Measurements from ENCODE around the gene CBX1.
A peak's percentile ranks its signal among the peaks of the same experiment; 100 is the strongest.

Gene CBX1

DNA sequence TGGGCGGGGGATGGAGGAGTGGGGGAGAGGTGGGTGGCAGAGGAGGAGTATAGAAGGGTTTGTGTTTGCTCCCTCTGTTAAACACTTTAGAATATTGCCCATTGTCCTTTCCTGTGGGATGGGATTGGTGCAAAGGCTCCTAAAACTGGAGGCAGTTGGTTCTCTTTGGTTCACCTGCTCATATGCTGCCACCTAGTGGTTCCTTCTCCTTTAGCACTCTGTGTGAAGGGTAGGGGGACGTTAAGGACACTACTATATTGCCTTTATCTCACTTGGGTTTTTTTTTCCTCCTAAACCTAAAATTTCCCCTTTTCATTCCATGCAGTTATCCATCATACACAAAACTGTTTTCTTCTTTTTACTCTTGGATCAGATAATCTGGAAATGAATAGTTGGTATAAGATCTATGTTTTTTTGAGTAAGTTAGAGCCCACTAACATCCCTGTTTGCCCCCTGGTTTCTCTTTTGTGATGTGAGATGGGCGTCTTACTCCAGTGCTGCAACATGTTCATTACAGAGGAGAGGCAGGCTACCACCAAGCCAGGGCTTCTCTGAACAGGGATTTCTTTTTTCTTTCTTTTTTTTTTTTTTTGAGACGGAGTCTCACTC is 30.0 kb upstream of the CBX1 start:
- TF ChIP-seq, protein P1, sequence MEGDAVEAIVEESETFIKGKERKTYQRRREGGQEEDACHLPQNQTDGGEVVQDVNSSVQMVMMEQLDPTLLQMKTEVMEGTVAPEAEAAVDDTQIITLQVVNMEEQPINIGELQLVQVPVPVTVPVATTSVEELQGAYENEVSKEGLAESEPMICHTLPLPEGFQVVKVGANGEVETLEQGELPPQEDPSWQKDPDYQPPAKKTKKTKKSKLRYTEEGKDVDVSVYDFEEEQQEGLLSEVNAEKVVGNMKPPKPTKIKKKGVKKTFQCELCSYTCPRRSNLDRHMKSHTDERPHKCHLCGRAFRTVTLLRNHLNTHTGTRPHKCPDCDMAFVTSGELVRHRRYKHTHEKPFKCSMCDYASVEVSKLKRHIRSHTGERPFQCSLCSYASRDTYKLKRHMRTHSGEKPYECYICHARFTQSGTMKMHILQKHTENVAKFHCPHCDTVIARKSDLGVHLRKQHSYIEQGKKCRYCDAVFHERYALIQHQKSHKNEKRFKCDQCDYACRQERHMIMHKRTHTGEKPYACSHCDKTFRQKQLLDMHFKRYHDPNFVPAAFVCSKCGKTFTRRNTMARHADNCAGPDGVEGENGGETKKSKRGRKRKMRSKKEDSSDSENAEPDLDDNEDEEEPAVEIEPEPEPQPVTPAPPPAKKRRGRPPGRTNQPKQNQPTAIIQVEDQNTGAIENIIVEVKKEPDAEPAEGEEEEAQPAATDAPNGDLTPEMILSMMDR (conservative IDR thresholded peaks at IDR 0.05; ENCODE audit: low read length) = peak; percentile 91
- TF ChIP-seq EZH2phosphoT487 (IDR thresholded peaks at IDR 0.05; ENCODE audit: borderline replicate concordance) = no peak
- Histone ChIP-seq H3F3A (ENCODE audit: low read depth) (no peaks in the 10 kb centered on the region), H4K20me1 (ENCODE audit: insufficient read depth, low read length, poor library complexity, severe bottlenecking) (no peaks in the 10 kb centered on the region), H3K27me3 (ENCODE audit: insufficient read depth, low read length, poor library complexity, severe bottlenecking) (no peaks in the 10 kb centered on the region), H2AFZ (ENCODE audit: low read length) (no peak overlapping the region), H3K4me1 (ENCODE audit: insufficient read depth, low read length, poor library complexity, severe bottlenecking) (no peaks in the 10 kb centered on the region), H3K4me2 (ENCODE audit: low read depth, low read length, poor library complexity, severe bottlenecking) (no peak overlapping the region), H3K9me2 (replicated peaks; ENCODE audit: low read depth, low read length) (no peaks in the 10 kb centered on the region), H3K36me3 (ENCODE audit: insufficient read depth, low read length) (no peaks in the 10 kb centered on the region), H3K4me3 (ENCODE audit: low read length, poor library complexity, severe bottlenecking) (no peak overlapping the region), H3K79me2 (ENCODE audit: insufficient read depth, low read length) (no peaks in the 10 kb centered on the region), H3K9ac (ENCODE audit: low read depth, low read length, poor library complexity, severe bottlenecking) (no peak overlapping the region), H3K9me3 (ENCODE audit: insufficient read depth, low read depth, low read length) (no peaks in the 10 kb centered on the region)

- H3K4me3 ChIP-seq (ENCODE audit: low read length, poor library complexity, severe bottlenecking) = no peak overlapping the region
- H3K27me3 ChIP-seq (ENCODE audit: insufficient read depth, low read length, poor library complexity, severe bottlenecking) = no peaks in the 10 kb centered on the region
- no peaks in the 10 kb centered on the region for H3K9me3 ChIP-seq (ENCODE audit: insufficient read depth, low read depth, low read length)
- TF ChIP-seq, protein P1 (conservative IDR thresholded peaks at IDR 0.05; ENCODE audit: low read length) = no peak
- no peak for TF ChIP-seq EZH2phosphoT487 (IDR thresholded peaks at IDR 0.05; ENCODE audit: borderline replicate concordance)
- no peaks in the 10 kb centered on the region for H3F3A ChIP-seq (ENCODE audit: low read depth)
- H3K4me2 ChIP-seq (ENCODE audit: low read depth, low read length, poor library complexity, severe bottlenecking) = no peak overlapping the region
- no peaks in the 10 kb centered on the region for H4K20me1 ChIP-seq (ENCODE audit: insufficient read depth, low read length, poor library complexity, severe bottlenecking)
- H3K9ac ChIP-seq (ENCODE audit: low read depth, low read length, poor library complexity, severe bottlenecking) = no peak overlapping the region
- no peaks in the 10 kb centered on the region for H3K9me2 ChIP-seq (replicated peaks; ENCODE audit: low read depth, low read length)
- H3K4me1 ChIP-seq (ENCODE audit: insufficient read depth, low read length, poor library complexity, severe bottlenecking) = no peaks in the 10 kb centered on the region
- no peak overlapping the region for H2AFZ ChIP-seq (ENCODE audit: low read length)
- H3K36me3 ChIP-seq (ENCODE audit: insufficient read depth, low read length) = no peaks in the 10 kb centered on the region
- no peaks in the 10 kb centered on the region for H3K79me2 ChIP-seq (ENCODE audit: insufficient read depth, low read length)
Measured at GRCh38 chr17:48129981-48130380, 28.7 kb upstream of the CBX1 start.

DNA sequence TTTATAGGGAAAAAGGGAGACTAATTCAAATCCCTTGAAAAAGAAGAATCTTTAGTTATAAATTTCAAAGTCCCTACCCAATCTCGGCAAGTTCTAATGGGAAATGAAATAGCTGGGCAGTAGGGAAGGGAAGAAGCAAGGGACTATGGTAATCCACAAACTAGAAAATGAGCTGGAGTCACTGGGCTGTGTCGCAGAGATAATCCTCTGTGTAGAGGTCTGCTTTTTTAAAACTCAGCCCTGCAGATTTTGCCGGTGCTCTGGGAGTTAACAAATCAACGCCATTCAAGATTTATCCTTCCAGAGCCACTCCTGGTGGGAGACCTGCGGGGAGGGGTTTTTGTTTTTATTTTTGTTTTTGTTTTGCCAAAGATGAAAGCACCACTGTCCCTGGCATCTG is 27.1 kb upstream of the CBX1 start:
- H3K4me2 ChIP-seq (ENCODE audit: low read depth, low read length, poor library complexity, severe bottlenecking) = no peak overlapping the region
- H3K4me1 ChIP-seq (ENCODE audit: insufficient read depth, low read length, poor library complexity, severe bottlenecking) = no peaks in the 10 kb centered on the region
- no peak overlapping the region for H3K9ac ChIP-seq (ENCODE audit: low read depth, low read length, poor library complexity, severe bottlenecking)
- H3F3A ChIP-seq (ENCODE audit: low read depth) = no peaks in the 10 kb centered on the region
- TF ChIP-seq, protein P1 (conservative IDR thresholded peaks at IDR 0.05; ENCODE audit: low read length) = no peak
- no peak for TF ChIP-seq EZH2phosphoT487 (IDR thresholded peaks at IDR 0.05; ENCODE audit: borderline replicate concordance)
- H3K36me3 ChIP-seq (ENCODE audit: insufficient read depth, low read length) = peaks cover 3% of the 10 kb centered on the region; the same call in 1 of the 2 replicates
- no peak overlapping the region for H3K4me3 ChIP-seq (ENCODE audit: low read length, poor library complexity, severe bottlenecking)
- H3K27me3 ChIP-seq (ENCODE audit: insufficient read depth, low read length, poor library complexity, severe bottlenecking) = no peaks in the 10 kb centered on the region
- H3K9me3 ChIP-seq (ENCODE audit: insufficient read depth, low read depth, low read length) = no peaks in the 10 kb centered on the region
- no peaks in the 10 kb centered on the region for H4K20me1 ChIP-seq (ENCODE audit: insufficient read depth, low read length, poor library complexity, severe bottlenecking)
- no peaks in the 10 kb centered on the region for H3K9me2 ChIP-seq (replicated peaks; ENCODE audit: low read depth, low read length)
- H3K79me2 ChIP-seq (ENCODE audit: insufficient read depth, low read length) = no peaks in the 10 kb centered on the region
- H2AFZ ChIP-seq (ENCODE audit: low read length) = no peak overlapping the region
